Activated CD8-positive, alpha-beta memory T cell treated with anti-CD3 and anti-CD28 coated beads, Interleukin-2, amount 50 U/mL, for 48 hours (primary cell): ENCODE data around the gene STRBP.
"Not testable (repeated sequence)": the region's sequence is repeated elsewhere in the genome, so short reads cannot be mapped to it uniquely, and the experiment has no call there.

Experiments
- DNase-seq: peaks from one replicate; pipeline ENCODE4 v3.0.0-alpha.2; 2020

The STRBP gene

DNA sequence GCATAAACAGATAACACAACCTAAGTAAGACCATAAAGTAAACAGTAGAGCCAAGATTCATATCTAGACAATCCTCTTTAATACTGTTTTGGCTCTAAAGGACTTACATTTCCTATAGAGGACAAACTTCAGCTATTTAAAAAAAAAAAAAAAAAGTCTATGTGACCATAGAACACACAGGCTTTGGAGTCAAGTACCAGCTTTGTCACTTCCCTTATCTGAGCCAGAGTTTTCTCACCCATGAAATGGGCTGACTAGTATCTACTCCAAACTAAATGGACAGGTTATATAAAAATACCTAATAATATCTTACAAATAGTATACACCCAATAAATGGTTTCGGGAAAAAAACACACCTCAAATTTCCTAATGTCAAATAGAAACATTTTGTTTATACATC is 81.3 kb downstream of the STRBP start:
- DNase-seq = no peak

DNA sequence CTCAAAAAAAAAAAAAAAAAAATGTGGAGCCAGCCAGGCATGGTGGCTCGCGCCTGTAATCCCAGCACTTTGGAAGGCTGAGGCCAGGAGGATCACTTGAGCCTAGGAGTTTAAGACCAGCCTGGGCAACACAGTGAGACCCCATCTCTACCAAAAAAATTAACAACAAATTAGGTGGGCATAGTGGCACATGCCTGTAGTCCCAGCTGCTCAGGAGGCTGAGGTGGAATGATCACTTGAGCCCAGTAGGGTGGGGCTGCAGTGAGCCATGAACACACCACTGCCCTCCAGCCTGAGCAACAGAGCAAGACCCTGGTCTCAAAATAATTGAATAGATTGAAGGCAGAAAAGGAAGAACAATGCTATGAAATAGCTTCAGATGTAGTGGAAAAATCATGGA is 82.4 kb downstream of the STRBP start:
- DNase-seq = not testable (repeated sequence)

DNA sequence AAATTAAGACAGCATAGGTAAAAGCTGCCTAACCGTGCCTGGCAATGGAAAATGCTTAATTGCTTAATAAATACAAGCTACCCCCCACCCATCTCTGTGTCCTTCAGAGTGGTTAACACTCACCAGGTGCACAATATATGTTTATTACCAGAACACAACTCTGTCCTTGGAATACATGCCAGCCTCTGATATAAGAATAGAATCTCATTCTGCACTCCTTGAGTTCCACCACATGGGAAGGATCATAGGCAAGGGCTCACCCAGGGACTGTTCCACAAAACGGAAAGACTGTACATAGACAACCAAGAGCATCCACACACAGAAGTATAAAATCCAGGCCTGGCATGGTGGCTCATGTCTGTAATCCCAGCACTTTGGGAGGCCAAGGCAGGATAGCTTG is 91.4 kb downstream of the STRBP start:
- DNase-seq = no peak

DNA sequence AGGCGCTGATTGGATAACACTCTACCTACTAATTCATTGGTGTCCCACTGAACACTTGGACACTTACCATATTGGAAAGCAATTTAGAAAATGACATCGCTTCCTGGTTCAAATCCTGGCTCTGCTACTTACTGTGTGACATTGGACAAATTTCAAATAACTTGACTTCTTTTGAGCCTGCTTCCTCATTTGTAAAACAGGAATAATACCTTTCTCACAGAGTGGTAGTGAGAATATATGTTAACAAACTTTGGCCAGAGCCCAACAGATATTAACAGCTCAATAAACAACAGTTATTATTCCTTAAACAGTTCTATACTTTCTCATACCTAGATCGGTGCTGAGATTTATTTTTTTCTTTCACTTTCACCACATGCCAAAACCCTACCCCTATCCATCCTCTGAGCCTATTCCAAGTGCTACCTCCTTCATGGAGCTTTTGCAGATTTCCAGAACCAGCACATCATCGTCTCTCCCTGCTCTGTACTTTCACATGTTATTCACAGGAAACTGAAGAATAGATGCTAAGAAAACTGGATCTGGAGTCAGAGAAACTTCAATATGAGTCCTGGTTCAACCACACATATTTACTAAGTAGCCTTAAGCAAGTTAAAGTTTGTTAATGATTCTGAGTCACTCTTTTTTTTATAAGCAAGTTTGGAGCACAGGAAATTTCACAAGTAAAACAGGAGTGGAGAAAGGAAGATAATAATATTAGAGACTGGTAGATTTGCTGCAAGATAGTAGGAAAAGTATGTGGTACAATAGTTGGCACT is 92.3 kb downstream of the STRBP start:
- DNase-seq = no peak

DNA sequence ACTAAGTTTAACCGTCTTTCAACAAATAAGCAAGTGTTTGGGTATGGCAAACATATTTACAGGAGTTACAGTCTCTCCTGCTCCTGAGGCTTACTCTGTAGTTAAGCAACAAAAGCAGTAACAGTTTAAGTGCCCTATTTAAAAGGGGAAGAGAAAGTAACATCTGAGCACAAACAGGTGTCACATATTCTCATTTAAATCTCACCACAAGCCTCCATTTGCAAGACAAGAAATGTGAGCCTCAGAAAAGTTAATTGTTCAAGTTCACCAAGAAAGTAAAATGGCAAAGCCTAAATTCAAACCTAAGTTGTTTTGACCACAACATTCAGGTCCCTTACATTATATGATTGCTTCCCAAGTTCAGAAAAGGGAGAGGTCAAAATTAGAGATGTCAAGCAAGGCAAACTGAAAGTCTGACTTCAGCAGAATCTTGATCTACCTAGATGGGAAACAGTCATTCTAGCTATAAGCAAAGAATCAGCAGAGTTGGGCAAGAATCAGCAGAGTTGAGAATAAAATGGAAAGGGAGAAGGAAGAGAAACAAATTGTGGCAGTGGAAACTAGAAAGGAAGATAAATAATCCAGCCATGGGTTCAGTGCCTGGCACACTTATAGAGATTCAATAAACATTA is 93.4 kb downstream of the STRBP start:
- no peak for DNase-seq

DNA sequence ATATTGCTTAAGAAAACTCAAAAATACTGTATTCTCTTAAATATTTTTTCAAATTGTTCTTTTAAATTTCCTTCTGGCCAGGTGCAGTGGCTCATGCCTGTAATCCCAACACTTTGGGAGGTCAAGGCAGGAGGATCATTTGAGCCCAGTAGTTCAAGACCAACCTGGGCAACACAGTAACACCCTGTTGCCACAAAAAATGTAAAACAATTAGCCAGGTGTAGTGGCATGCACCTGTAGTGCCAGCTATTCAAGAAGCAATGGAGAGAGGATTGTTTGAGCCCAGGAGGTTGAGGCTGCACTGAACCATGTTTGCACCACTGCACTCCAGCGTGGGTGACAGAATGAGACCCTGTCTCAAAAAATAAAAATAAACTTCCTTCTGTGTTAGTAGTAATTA is 94.3 kb downstream of the STRBP start:
- no peak for DNase-seq

DNA sequence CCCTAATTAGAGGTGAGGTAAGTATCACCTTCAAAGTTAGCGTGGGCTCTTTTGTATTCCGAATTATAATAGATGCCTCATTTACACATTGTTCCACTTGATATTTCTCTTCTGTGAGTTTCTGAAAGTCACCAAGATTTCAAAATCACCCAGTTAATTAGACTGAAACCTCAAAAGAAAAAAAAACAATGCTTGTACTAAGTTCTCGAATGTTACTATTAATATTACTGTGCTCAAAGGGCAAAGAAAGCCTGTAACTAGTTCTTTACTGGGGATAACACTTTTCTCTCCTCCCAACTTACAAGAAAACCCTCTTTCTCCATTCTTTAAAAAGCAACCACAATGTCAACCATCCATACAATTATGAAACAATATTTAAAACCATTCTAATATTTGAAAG is 98.5 kb downstream of the STRBP start:
- DNase-seq = no peak

DNA sequence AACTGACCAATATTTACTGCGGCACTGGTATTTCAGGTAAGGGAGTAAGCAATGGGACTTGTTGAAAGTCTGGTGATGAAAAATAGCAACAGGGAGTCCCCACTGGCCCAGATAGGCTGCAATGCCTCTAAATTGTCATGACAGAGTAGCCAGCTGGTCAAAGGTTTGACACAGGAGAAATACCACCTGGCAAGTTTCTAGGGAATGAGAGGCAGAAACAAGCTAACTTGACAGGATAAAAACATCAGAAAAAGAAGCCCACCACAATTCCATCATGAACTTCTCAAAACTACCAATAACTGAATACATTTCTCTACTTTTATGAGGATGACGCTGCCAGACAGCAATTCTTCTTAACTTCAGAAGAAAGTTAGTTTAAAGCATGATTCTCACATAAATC is 99.8 kb downstream of the STRBP start:
- no peak for DNase-seq

DNA sequence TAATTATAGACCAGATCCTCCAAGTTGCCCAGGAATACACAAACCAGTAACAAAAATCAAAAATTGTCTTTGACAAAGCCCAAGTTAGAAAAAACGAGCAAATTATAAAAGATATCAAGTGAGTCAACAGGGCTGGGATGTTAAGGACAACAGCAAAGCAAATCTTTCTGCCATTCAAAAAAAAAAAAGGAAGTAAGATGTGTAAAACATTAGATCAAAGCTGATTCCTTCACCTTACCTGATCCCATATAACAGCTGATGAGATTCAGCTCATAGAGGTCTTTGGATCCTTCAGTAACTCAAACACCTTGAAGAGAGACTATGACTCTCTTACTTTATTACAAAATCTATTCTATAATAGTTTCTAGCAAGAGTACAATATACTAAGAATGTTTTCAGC is 100.9 kb downstream of the STRBP start:
- no peak for DNase-seq

DNA sequence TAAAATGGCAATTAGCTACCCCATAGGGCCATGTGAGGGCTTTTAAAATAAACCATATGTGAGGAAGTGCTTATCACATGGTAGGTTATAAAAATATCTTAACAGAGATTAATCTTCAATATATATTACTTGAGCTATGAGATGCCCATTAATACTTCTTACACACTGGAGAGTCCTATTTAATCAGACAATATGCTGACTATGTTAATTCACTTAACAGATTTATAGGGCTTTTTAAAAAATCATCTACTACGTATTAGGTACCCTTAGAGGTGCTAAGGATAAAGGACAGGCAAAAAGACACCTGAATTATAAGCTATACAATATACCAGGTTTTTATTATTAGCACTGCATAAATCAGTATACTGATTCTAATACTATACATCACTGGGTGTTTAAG is 102.6 kb downstream of the STRBP start:
- DNase-seq = no peak

DNA sequence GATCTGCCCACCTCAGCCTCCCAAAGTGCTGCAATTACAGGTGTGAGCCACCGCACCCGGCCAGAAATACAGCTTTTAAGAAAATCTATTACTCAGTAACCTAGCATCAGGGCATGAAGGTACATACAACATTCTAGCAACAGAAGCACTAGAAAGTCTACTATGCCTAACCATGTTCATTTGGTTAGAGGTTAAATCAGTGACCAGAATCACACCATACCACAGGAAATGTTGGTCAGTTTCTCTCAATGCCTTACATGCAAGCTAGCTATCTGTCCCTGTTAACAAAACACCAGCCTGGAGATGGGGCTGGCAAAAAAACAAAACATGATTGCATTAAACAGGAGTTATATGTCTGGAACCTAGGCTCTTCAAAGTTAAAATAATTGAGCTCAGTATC is 104.1 kb downstream of the STRBP start:
- no peak for DNase-seq

DNA sequence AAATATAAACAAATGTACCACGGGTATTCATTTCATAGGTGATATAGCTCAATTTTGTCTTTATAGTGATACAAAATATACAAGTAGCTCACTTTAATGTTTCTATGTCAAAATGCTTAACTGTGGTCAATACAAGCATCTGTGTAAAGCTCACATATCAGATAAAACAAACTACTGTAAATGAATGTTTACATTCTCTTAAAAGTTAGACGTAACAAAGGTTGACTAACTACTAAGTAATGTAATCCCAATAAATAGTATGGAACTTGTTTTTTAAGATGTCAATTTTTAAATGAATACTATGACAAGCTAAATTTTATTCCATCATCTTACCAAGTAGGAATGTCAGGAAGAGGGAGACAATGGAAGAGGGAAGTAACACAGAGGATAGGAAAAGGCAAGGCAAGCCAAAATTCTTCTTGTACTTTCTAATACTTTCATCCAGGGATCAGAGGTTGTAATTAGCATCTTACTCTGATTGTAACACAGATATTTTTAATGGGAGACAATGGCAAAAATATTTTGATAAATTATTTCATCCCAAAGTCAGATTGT is 105.5 kb downstream of the STRBP start:
- DNase-seq = no peak

DNA sequence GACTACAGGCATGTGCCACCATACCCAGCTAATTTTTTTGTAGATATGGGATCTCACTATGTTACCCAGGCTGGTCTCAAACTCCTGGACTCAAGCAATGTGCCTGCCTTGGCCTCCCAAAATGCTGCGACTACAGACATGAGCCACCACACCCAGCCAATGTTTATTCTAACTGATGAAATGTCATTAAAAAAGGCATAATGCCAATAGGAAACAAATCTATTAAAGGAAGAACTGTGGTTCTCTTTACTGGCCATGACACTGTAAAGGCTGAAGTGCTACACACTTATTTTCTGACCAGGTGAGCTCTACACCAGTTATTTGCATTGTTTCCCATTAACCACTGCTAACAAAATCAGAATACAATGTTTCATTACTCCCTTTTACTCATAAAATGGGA is 106.0 kb downstream of the STRBP start:
- DNase-seq = no peak

DNA sequence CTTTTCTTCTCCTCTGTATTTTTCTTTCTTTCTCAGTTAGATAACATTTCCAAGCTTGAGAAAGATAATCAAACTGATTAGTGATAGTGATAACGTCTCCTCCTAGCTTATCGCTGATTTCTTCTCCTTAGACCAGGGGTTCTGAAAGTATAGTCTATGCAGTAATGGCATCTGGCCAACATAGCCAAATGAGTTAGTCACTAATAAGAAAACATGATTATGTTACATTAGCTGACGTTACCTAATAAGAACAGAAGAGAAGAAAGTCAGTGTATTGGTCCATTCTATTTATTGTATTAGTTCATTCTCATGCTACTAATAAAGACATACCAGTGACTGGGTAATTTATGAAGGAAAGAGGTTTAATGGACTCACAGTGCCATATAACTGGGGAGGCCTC is 111.2 kb downstream of the STRBP start:
- no peak for DNase-seq

DNA sequence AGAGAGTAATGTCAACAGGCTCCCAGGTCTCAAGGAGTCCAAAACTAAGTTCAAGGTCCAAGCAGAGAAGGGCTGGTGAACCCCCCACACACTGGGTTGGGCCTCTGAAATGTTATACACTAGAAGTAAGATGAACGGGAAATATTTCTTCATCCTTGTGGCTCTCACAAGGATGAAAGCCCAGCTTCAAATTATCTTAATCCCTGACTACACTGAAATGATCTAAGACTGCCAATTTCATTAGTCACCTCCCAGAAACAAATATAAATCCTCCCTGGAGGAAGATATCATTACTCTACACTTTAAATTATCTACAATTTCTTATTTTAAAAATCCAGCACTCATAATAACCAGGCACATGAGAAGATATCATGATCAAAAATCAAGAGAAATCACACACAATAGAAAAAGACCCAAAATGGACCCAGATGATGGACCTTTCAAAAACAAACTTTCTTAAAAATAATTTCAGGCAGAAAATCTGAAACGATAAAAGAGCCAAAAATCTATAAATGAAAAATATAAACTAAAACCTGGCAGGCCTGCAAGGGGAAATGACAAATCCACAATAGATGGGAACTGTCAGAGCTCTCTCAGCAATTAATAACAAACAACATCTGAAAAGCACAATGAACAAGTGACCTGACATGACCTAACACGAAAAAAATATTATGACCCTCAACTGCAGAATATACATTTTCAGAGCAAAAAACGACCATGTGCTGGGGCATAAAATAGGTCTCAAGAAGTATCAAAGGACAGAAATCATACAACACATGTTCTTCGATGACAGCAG is 117.5 kb downstream of the STRBP start:
- no peak for DNase-seq

DNA sequence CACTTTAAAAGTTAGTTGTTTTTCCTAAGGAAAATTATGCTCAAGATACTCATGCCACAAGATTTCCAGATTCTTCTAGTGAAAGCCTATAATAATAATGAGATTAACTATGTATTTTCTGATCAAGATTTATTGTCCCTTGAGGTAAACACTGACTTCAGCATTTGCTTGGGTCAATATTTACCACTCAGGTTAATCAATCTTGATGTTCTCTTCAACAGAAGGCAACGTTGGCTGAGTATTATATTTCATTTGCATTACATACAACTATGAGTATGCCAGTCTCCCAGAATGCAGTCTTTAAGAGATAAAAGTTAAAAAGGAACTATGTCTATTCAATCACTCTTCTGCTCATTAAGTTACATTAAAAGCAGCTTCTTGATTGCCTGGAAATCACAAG is 119.3 kb downstream of the STRBP start:
- DNase-seq = no peak

DNA sequence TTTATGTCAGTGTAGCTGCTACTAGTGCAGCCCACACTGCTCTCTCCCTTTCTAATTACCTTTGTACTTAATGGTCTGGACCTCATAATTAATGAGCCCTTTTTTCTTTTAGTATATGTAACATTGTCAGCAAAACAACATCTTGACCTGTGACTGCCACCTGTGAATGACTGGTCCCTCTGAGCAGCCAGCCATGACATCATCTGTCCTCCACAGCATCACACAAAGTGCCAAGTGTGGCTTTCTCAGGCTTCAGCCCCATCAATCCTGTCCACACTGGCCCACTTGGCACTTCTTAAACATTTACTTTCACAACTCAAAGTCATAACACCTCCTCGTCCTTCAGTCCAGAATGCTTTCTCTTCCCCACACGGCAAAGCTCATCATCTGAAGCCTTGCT is 130.2 kb downstream of the STRBP start:
- no peak for DNase-seq

DNA sequence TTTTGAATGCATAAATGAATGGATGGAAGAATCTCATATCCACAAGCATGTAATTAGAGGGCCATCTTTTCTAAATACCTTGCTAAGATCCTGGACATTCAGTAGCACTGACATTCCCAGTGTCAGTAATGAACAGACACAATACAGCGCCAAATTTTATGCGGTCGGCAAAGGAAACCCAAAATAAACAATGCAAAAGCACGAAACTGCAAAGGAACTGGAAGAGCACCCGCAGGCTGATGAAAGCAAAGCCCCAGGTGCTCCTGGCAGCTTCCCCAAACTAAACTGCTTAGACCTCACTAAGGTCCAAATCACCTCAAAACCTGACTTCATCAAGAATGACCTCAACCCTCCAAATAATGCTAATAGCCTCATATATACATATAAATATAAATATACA is 133.0 kb downstream of the STRBP start:
- no peak for DNase-seq

DNA sequence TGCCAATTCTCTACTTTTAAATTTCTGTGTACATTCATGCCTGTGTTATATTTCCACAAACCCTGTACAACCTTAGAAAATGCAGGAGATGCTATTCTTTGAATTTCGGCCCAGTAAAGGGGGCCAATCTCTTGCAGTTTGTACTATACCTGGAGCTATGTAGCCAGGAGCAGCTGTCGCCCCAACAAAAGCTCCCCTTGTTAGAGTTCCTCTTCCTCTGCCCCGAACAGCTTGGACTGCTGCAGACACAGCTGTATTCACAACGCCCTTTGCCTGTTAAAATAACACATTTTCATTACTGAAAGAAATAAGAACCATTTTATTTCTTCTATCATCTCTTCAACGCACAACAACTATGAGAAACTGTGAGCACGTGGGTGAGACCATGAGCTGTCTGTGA is 135.7 kb downstream of the STRBP start:
- DNase-seq = no peak

DNA sequence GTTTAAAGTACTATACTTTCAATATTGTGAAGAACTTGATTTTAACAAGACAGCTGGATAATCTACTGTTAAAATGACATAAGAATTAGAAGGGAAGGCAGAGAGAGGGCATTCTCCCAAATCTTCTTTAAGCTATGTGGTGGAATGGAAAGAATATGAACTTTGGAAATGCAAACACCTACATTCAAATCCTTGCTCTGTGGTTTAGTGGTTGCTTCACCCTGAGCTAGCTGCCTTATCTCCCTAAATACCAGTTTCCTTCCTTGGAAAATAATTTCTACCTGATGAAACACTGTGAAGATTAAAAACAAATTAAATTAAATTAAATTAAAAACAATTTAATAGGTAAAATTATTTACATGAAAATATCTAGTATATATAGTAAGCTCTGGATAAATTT is 136.4 kb downstream of the STRBP start:
- no peak for DNase-seq

DNA sequence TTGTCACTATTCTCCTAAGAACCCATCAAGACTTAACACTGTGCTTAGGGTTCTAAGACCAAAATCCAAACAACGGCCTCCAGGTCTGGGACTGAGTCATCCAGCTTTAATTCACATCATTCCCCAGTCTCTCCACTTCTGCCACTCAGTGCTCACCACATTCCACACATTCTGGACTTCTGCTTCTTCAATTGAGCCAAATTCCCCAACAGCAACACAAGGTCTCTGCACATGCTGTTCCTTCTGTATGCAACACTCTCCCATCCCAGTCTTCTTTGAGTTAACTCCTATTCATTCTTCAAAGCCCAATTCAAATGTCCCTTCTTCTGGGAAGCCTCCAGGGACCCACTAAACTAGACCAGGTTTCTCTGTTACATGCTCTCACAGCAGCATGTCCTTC is 137.1 kb downstream of the STRBP start:
- DNase-seq = no peak

DNA sequence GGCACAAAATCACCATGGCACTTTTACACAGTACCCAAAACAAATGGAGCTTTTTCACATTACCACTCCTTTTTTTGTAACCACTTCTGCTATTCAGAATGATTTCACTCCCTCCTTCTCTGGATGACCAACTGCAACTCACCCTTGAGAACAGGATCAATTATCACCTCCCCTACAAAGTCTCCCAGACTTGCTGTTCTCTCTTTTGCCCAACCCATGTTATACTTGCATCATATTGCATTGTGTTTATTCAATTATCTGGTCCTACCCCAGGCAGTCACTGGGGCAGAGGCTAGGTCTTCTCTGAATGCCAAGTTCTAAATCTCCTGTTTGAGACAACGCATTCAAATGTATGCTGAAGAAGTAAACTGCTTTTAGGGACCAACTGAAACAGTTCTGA is 139.0 kb downstream of the STRBP start:
- DNase-seq = no peak

DNA sequence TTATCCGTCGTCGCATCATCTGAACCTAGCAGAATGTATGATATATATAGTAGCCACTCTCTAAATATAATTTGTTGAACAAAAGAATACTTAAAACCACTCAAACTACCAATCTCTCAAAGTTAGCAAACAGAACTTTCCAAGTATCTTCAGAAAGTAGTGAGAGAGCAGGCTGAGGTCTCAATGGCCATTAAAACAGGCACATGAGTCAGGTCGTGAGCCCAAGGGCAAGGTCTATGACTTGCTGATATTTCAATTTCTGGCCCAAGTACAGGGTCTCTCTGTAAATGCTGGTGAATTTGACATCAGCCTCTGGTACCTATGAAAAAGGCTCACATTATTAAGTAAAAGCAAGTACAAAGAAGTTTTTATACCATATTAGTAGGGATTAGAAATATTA is 139.8 kb downstream of the STRBP start:
- no peak for DNase-seq

DNA sequence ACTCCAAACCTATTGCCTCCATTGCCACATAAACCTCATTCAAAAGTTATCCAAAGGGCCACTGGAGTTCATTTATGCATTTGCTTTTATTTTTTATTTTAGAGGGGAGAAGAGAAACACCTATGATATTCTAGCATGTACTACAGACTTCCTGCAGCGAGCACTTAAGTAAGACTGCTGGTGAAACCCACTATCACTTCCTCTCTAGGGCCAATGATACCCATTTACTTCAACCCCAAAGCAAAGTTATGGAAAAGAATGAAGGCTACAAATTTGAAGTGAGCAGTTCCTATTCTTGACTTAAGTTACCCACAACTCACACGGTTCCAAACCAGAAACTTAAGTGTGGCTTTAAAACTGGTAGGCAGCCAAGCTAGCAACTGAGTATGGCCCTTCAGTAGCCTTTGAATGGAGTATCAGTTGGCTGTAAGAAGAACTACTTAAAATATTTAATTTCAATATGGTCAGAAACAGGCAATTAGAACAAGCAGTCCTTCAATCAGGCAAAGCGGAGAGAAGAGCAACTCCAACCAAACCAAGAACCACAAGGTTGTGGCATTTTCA is 140.8 kb downstream of the STRBP start:
- DNase-seq = no peak
